HEK293 (cell line): ENCODE data around the gene RLN3.

Source experiments
- GLI4 ChIP-seq: fragments of 450-650 bp; formaldehyde crosslinking; IDR thresholded peaks from 2 replicates; pipeline ENCODE4 v1.5.1; 2016; ENCODE audit warnings: missing biosample characterization, missing genetic modification characterization
- GLIS2 ChIP-seq: fragments of 450-650 bp; formaldehyde crosslinking; IDR thresholded peaks from 2 replicates; pipeline ENCODE4 v1.5.1; 2016; ENCODE audit warnings: missing biosample characterization, missing genetic modification characterization
- YY1 ChIP-seq: fragments of 450-650 bp; formaldehyde crosslinking; IDR thresholded peaks from 2 replicates; pipeline ENCODE4 v1.5.1; 2018; ENCODE audit warnings: missing biosample characterization, missing genetic modification characterization
- ZBTB44 ChIP-seq: fragments of 450-650 bp; IDR thresholded peaks from 2 replicates; pipeline ENCODE4 v1.5.1; 2018; ENCODE audit warnings: missing biosample characterization, mild to moderate bottlenecking, missing genetic modification characterization
- ZNF133 ChIP-seq: fragments of 450-650 bp; formaldehyde crosslinking; IDR thresholded peaks from 2 replicates; pipeline ENCODE4 v1.5.1; 2016; ENCODE audit warnings: missing biosample characterization, missing genetic modification characterization
- ZNF221 ChIP-seq: fragments of 450-650 bp; formaldehyde crosslinking; IDR thresholded peaks from 2 replicates; pipeline ENCODE4 v1.5.1; 2017; ENCODE audit warnings: missing biosample characterization, missing genetic modification characterization, borderline replicate concordance
- ZNF23 ChIP-seq: fragments of 450-650 bp; formaldehyde crosslinking; IDR thresholded peaks from 2 replicates; pipeline ENCODE4 v1.5.1; 2016; ENCODE audit warnings: missing biosample characterization, missing genetic modification characterization, borderline replicate concordance
- ZNF248 ChIP-seq: fragments of 450-650 bp; formaldehyde crosslinking; IDR thresholded peaks from 2 replicates; pipeline ENCODE4 v1.5.1; 2017; ENCODE audit warnings: missing biosample characterization, missing genetic modification characterization
- ZNF416 ChIP-seq: fragments of 450-650 bp; formaldehyde crosslinking; IDR thresholded peaks from 2 replicates; pipeline ENCODE4 v1.5.1; 2016; ENCODE audit warnings: missing biosample characterization, missing genetic modification characterization
- ZNF558 ChIP-seq: fragments of 450-650 bp; formaldehyde crosslinking; IDR thresholded peaks from 2 replicates; pipeline ENCODE4 v1.5.1; 2016; ENCODE audit warnings: missing biosample characterization, missing genetic modification characterization
- ZNF707 ChIP-seq: fragments of 450-650 bp; formaldehyde crosslinking; IDR thresholded peaks from 2 replicates; pipeline ENCODE4 v1.5.1; 2016; ENCODE audit warnings: missing biosample characterization, missing genetic modification characterization
- ZSCAN30 ChIP-seq: fragments of 450-650 bp; IDR thresholded peaks from 2 replicates; pipeline ENCODE4 v1.5.1; 2018; ENCODE audit warnings: missing biosample characterization, mild to moderate bottlenecking, missing genetic modification characterization, moderate library complexity
- TF ChIP-seq, protein P1 (sequence below): fragments of 450-650 bp; formaldehyde crosslinking; IDR thresholded peaks from 2 replicates; pipeline ENCODE4 v1.5.1; 2016; ENCODE audit warnings: missing biosample characterization, missing genetic modification characterization
- TF ChIP-seq, protein P2 (sequence below): fragments of 450-650 bp; formaldehyde crosslinking; IDR thresholded peaks from 2 replicates; pipeline ENCODE4 v1.5.1; 2016; ENCODE audit warnings: missing biosample characterization, missing genetic modification characterization

DNA sequence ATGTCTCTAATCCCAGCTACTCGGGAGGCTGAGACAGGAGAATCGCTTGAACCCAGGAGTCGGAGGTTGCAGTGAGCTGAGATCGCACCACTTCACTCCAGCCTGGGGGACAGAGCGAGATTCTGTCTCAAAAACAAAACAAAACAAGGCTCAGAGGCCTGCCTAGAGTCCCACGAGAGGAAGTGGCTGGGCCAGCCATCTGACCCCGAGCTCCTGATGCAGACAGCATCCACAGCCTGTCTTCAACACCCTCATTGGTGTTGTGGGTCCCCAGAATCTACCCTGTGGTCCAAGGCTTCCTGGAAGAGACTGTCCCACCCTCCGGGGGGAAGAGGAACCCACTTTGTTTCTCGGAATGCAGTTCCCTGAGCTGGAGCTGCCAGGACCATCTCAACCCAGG is 46.5 kb upstream of the RLN3 start:
- TF ChIP-seq ZNF558: no peak
- TF ChIP-seq ZNF221 (tag by site-specific recombination): no peak
- TF ChIP-seq, protein P1, sequence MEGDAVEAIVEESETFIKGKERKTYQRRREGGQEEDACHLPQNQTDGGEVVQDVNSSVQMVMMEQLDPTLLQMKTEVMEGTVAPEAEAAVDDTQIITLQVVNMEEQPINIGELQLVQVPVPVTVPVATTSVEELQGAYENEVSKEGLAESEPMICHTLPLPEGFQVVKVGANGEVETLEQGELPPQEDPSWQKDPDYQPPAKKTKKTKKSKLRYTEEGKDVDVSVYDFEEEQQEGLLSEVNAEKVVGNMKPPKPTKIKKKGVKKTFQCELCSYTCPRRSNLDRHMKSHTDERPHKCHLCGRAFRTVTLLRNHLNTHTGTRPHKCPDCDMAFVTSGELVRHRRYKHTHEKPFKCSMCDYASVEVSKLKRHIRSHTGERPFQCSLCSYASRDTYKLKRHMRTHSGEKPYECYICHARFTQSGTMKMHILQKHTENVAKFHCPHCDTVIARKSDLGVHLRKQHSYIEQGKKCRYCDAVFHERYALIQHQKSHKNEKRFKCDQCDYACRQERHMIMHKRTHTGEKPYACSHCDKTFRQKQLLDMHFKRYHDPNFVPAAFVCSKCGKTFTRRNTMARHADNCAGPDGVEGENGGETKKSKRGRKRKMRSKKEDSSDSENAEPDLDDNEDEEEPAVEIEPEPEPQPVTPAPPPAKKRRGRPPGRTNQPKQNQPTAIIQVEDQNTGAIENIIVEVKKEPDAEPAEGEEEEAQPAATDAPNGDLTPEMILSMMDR (tag by site-specific recombination): no peak
- TF ChIP-seq ZBTB44 (tag by site-specific recombination): no peak
- no peak for TF ChIP-seq ZNF23
- TF ChIP-seq YY1 (tag by site-specific recombination): no peak
- TF ChIP-seq GLI4 (tag by site-specific recombination): no peak
- TF ChIP-seq ZNF416 (tag by site-specific recombination): no peak
- TF ChIP-seq ZNF248 (tag by site-specific recombination): no peak
- TF ChIP-seq ZSCAN30: no peak
- no peak for TF ChIP-seq GLIS2 (tag by site-specific recombination)
- TF ChIP-seq, protein P2, sequence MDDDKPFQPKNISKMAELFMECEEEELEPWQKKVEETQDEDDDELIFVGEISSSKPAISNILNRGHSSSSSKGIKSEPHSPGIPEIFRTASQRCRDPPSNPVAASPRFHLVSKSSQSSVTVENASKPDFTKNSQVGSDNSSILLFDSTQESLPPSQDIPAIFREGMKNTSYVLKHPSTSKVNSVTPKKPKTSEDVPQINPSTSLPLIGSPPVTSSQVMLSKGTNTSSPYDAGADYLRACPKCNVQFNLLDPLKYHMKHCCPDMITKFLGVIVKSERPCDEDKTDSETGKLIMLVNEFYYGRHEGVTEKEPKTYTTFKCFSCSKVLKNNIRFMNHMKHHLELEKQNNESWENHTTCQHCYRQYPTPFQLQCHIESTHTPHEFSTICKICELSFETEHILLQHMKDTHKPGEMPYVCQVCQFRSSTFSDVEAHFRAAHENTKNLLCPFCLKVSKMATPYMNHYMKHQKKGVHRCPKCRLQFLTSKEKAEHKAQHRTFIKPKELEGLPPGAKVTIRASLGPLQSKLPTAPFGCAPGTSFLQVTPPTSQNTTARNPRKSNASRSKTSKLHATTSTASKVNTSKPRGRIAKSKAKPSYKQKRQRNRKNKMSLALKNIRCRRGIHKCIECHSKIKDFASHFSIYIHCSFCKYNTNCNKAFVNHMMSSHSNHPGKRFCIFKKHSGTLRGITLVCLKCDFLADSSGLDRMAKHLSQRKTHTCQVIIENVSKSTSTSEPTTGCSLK (tag by site-specific recombination): no peak
- TF ChIP-seq ZNF707 (tag by site-specific recombination): no peak
- TF ChIP-seq ZNF133 (tag by site-specific recombination): no peak
